NCI-H1436 treated with DMSO at 0.1 percent for 48 hours (cell line): ENCODE results near the gene CNTFR.
A peak's percentile ranks its signal among the peaks of the same experiment; 100 is the strongest.

Experiments
- DNase-seq: peaks from one replicate; lab custom pipeline; 2025; lab: John Stamatoyannopoulos, UW

CNTFR gene

DNA sequence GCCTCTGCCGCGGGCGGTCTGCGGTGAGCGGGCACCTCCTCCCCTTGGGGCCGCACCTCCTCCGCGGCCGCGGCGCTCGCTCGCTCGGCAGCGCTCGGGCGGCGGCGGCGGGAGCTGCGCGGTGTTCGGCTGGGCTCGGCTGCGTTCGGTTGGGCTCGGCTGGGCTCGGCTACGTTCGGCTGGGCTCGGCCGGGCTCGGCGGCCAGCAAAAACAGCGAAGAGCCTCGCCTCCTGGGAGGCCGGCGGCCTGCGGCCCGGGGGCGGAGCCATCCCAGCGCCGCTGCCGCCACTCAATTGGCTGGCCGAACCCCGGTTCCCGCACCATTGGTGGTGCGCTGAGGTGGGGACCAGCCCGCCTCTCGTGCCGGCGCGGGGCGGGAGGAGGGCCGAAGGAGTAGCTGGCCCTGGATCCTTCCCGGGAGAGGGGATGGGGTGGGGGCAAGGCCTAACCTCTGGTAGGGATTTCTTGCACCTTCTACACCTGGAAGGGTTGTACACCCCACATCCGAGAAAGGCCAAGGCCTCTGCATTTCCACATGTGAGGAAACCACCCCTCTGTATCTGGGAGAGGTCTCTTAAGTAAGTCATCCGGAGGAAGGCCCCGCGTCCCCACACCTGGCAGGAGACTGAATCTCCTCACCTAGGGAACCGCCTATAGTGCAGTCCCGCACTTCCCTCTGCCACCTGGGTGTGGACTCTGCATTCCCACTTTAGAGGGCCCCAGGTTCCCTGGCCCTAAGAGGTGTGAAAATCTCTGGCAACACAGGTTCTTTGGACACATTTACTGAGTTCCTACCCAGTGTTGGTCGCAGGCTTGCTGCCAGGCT lies 66.3 kb downstream of the CNTFR start, which contains the start of gene ENHO:
Gene ENHO, minus strand, starts transcription at position 20 of the 827 bp plus-strand sequence. CDS start 1,295 bp downstream, outside the sequence.
- DNase-seq: peak; percentile 57

DNA sequence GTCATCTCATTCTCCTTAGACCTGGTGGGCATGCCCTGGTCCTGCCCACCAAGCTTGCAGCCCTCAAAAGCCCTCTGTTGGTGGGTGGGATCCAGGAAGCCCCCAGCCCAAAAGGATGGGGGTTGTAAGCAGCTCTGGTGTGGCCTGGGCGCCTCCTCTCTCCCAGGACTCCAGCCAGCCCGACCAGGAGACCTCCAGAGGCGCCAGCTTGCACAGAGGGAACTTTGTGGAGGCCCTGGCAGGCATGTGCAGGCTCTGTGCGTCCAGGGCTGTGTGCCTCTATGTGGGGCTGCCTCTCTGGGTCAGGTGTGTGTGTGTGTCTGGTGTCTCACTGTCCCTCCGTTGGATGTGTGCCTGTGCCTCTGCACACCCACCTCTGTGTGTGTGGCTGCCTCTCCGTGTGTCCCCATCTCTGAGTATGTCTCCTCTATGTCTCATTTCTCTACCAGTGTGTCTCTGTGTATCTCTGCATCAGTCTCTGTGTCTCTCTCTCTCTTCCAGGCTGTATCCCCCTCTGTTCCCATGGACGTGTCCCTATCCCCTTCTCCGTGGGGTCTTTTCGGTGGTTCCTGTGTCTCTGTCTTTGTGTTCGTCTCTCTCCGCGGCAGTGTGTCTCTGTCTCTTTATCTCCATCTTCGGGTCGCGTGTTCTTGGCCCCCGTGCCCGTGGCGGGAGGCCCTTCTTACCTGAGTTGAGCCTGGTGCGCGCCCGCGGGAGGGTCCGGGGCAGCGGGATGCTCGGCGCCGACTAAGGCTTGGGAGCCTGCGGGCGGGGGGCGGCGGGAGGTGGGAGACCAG lies 67.2 kb downstream of the CNTFR start:
- no peak for DNase-seq

DNA sequence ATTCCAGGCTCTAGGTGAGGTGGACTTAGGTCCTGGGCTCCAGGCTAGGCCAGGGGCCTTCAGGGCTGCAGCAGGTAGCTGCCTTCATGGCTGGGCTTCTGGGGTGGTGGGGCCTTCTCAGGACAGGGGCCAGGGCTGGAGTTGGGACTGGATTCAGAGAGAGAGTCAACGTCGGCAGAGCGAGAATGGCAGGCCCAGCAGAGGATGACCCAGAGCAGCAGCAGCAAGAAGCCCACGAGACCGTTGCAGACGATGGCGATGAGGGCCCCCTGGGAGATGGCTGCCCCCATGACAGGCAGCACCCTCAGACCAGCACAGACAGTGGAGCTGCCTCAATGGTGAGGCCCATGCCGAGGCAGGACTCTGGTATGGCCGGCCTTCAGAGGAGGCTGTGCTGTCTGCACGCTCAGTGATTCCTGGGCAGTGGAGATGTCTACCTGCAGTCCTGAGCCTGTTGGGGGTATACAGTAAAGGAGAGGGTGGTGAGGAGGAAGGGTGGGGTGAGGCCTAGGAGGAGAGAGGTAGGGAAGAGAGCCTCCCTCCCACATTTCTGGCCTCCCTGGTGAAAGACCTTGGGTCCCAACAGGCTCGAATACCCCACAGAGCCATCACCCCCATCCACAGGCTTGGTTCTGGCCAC lies 68.0 kb downstream of the CNTFR start:
- DNase-seq: no peak

DNA sequence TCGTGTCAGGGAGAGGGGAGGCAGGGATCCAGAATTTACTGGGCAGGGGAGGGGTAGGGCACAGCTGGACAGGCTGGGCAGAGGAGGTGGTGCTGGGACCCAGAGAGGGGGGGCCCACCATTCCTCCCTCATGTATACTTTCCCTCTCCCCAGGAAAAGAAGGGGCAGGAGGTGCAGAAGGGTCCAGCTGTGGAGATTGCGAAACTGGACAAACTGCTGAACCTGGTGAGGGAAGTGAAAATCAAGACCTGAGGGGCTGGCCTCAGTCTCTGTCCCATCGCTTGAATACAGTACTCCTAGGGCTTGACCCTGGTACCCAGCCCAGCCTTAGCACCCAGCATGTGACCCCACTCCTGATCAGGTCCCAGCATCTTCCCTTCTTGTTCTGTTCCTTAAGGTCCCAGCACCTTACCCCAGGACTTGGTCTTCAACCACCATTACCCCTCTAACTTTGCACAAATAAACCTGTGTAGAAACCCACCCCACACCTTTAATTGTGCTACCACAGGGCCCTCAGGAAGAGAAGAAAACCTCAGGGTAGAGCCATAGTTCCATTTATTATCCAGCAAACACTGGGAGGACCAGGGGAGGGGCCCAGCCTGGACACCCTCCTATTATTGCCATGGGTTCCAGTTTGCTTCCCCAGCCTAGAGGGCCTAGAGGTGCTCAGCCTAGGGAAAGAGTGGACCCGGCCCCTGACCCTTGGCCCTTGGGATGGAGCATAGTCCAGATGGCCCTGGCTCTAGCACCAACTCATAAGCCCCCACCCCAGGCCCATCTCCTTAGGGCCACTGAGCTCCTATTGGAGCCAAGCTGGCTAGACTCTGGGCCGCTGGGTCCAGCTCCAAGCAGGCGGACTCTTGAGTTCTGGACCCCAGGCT lies 68.8 kb downstream of the CNTFR start:
- DNase-seq: no peak

DNA sequence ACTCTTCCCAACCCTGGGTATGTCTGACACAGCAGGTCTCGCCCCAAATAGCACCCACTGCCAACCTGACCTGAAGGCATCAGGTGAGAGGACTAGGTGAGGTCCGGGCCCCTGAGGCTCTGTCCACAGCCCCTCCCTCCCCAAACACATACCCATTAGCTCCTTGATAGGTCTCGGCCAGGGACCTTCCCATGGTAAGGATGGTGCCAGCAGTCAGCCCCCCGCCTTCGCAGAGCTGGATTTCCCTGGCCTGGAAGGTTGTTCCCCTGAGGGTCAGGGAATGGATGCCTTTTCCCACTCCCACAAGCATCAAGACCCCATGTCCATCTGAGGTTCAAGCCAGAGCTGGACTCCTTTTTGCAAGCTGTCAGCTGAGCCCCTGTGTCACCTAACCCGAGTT lies 69.4 kb downstream of the CNTFR start:
- DNase-seq: no peak

DNA sequence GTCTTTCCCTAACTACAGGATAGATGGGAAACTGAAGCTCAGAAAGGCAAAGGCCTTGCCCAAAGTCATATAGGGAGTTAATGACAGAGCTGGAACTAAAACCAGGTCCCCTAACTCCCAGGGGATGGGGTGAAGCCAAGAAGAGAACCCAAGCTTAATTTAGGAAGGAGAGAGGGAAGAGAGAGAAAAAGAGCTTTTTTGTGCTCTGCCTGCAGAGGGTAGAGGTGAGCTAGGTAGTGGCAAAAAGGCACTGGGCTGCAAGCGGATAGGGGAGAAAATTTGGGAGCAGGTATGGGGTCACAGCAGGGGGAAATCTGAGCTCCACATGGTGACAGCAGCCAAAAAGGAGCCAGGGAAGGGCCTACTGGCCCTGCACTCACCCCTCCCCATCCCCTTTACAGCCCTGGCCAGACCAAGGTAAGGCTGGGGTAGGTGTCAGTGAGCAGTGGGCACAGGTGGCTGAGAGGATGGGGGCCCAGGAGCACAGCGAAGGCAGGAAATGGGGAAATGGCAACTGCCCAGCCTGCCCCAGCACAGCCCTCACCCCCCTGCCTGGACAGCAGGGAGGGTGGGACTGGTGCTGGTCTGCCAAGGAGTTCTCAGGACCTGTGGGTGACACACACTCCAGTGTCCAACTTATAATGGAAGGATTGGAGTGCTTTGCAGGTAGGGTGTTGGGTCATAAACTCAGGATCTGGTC lies 70.1 kb downstream of the CNTFR start:
- DNase-seq: no peak

DNA sequence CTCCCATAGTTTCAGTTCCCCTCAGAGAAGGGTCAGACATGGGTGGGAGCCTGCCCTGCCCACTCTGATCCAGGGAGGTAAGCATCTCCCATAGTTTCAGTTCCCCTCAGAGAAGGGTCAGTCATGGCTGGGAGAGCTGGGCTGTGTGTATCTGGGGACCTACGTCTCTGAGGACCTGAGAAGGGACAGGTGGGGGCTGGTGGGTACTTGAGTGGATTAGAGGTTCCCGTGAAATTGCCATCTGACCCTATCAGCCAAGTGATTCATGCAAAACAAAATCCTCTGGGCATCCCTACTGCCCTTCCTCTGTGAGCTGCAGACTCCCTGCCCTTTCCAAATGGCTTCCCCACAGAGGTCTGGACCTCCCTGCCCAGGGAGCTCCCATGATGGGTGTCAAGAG lies 70.6 kb downstream of the CNTFR start:
- DNase-seq: no peak

DNA sequence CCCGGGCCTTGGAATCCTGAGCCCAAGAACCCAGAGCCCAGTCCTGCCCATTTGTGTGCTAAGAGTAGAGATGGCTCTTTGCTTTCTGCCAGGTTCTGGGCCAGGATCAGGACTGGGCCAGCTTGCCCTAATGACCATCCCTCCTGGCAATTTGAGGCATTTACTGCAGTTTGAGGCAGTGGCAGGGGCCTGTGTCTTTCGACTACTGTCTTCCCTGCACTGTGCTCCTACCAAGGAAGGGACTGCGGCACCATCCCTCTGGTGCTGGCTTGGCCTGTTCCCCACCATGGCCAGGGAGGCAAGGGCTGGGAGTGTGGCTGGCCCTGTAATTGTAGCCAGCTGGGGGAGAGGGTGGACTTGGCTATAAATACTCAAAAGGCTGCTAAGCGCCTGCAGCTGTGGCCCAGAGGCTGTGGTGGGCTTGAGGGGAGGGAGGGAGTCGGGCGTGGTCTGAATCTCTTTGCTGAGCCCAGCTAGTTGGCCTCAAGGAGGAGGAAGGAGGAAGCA lies 71.4 kb downstream of the CNTFR start:
- DNase-seq: no peak

DNA sequence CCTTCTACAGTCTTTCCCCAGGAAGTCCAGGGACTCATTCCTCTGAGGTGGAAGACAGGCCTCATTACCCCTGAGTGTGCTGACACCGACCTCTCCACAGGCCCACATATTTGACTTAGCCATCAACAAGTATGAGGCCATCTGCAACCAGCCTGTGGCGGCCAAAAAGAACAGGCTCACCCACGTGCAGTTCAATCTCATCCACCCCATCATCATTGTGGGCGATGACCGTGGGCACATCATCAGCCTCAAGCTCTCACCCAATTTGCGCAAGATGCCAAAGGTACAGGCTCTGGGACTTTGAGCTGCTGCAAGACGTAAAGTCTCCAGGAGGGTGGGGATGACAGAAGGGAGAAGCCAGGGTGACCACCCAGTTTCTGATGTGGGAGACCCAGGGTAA lies 72.3 kb downstream of the CNTFR start:
- DNase-seq: no peak

DNA sequence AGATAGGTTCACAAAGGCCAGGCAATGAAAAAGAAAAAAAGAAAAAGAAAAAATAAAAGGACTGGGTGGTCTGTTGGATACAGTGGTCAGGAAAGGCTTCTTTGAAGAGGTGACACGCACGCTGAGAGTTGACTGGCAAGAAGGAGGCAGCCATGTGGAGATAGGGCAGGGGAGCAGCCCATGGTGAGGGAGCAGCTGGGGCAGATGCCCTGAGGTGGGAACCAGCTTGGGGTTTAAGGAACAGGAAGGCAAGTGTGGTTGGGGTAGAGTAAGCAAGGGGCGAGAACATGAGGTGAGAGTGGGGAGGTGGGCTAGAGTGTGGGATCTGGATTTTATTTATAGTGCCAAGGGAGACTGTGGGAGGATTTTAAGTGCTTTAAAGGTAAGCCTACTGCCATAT lies 73.6 kb downstream of the CNTFR start:
- DNase-seq: no peak

DNA sequence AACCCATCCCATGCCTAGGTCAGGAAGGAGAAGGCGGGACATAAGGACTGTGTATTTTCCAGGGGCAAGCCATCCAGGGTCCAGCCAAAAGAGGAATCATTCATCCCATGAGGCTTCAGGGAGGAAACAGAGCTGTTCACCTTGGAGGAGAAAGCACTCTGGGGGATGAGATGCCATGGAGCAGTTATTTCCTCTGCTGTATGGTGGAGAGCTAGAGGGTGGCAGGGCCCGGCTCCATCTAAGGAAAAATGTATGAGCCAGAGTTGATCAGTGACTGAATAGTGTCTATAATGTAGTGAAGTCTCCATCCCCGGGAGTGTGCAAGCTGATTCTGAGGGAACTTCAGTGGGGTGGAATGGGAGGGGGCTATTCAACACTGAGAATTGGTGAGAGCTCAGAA lies 74.7 kb downstream of the CNTFR start:
- DNase-seq: no peak

DNA sequence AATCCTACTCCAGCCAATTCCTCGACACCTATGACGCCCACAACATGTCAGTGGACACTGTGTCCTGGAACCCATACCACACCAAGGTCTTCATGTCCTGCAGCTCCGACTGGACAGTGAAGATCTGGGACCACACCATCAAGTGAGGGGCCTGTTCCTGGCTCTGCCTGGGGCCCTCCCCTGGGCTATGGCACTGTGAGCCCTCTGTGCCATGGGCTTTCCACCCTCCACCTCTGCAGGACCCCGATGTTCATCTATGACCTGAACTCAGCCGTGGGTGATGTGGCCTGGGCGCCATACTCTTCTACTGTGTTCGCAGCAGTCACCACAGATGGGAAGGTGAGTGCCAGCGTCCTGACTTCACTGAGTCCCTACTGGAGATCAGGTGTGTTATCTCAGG lies 75.1 kb downstream of the CNTFR start:
- DNase-seq: no peak

DNA sequence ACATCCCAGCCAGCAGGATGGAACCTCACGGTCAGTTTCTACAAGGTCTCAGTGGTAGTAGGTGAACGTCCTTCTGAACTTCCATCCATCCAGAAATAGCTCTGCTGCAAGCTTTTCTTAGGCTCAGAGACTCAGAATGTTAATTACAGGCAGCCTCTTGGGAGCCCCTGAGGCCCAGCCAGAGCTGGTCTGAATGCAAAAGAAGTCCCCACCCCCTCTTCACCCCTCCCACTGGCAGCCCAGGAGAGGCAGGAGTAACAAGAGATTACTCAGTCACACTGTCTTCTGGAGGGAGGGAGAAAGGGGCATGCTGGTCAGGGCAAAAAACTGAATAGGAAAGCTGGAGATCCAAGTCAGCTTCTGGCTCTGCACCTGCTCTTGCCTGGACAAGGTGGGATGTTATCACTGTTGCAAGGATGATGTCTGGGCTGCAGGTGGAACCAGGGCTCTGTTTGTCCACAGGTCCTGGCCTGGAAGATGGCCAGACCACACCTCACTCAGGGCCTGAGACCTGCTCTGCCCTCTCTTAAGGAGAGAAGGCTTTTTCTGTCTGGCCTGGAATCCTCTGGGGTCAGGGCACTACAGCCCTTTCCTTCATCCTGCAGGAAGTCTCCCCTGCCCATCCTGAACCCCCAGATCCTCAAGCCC lies 75.8 kb downstream of the CNTFR start:
- peak; percentile 69 for DNase-seq

DNA sequence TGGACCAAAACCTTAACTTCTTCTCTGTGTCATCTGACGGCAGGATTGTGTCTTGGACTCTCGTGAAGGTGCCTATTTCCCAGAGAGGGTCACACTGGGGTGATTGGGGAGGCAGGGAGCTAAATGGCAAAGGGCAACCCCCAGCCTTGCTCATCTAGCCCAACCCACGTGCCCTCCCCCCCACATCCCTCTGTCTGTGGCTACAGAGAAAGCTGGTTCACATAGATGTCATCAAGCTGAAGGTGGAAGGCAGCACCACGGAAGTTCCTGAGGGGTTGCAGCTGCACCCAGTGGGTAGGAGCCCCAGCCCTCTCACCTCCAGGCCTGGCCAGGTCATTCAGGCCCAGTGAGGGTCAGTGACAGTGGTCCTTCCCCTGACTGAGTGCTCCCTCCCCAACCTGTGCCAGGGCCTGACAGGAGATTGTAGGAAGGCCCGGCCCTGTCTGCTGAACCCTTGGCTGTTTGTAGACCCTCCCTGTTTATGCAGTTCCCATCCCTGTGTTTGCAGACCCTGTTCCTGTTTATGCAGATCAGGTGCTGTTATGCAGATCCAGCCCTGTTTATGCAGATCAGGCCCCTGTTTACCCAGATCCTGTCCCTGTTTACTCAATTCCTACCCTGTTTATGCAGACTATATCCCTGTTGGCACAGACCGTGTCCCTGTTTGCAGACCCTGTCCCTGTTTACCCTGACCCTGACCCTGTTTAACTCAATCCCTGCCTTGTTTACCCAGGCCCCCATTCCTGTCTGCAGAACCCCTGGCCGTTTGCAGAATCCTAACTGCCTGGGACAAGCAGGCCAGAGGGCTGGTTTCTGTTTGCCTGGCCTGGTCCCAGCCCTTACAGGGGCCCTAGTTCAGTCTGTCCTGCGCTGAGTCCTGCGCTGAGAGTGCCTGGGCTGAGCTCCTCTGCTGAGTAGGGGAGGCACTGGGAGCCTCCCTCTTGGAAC lies 77.1 kb downstream of the CNTFR start:
- no peak for DNase-seq

DNA sequence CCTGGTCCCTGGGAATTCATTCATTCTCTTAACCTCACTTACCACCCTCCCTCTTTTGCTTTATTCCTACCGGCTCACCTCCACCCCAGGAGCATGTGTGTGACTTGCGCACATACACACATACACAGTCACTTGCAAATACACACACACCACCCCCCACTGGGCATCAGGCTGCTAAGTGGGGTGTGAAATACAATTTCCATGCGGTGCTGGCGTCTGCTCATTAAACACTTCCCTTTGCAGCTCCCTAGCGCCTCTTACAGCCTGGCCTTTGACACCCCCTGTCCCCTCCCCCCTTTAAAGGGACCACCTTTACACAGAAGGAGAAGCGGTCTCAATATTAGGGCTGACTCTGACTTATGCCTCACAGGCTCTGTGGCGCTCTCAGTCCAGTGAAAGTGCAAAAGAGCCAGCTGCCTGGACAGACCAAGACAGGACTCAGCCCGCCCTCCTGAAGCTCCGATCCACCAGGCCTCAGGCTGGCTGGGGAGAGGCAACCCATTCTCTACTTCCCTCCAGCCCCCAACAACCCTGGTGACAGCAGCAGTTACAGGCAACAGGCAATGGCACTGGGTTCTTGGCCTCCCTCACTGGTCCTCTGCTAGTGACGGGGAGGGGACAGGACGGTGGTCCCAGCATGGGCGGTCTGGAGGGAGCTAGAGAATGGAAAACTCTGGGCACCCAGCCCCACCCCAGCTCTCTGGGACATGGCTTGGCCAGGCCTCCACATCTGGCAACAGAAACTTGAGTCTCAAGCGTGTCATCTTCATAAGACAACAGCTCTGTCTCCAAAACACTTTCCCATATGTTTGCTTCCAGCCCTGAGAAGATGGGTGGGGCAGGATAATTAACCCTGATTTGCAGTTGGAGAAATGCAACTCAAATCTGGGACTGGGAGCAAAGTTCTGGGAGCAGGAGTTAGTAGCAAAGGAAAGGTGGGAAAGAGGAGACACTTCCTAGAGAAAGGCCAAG lies 78.7 kb downstream of the CNTFR start:
- no peak for DNase-seq

DNA sequence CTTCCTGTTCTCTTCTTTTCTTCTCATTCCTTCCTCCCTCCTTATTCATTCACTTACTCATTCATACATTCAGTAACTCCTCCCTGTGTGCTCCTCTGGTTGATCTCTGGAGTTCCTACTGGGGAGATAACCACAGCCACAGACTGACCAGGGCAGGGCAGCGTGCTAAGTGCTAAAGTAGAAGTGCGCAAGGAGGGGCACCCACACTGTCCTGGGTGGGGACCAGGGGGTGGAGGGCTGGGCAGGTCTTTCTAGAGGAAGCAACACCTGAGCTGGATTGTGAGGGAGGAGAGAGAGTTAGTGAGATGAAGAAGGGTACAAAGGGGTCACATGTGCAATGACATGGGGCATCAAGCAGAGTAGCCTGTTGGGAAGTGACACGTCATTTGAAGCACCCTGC lies 80.6 kb downstream of the CNTFR start:
- no peak for DNase-seq

DNA sequence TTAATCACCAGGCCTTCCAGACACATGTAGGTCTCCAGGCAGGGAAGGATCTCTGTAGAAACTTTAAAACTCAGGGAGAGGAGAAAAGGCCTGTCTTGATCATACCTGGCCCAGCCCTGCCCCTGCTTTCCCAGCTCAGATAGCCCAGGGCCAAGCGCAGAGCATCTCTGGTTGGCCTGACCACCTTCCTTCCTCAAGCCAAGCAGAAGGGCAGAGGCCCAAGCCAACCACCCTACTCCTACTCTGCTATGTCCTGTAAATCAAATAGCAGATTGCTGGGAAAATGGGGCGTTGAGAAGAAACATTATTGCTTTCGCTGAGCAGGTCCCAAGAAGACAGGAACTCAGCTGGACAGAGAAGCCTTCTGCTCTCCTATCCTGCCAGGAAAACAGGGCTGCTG lies 81.1 kb downstream of the CNTFR start:
- no peak for DNase-seq

DNA sequence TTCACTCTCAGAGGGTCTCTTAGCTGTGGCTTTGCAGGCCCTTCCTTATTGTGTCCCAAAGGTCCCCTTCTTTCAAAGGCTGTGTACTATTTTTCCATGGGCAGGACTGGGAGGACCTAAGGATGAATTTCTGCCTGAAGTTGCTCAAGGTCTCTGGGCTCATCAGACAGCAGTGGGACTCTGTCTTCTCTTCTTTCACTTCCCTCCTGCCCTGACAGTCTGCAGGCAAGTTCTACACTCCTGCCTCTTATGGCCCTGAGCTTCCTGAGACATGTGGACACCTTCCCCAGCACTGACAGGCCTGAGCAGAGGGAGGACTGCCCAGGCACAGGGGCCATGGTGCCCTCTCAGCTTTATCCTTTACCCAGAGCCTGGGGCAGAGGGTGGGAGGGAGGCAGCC lies 81.6 kb downstream of the CNTFR start:
- no peak for DNase-seq
